ENCODE results near the gene RTN4IP1.

DNA sequence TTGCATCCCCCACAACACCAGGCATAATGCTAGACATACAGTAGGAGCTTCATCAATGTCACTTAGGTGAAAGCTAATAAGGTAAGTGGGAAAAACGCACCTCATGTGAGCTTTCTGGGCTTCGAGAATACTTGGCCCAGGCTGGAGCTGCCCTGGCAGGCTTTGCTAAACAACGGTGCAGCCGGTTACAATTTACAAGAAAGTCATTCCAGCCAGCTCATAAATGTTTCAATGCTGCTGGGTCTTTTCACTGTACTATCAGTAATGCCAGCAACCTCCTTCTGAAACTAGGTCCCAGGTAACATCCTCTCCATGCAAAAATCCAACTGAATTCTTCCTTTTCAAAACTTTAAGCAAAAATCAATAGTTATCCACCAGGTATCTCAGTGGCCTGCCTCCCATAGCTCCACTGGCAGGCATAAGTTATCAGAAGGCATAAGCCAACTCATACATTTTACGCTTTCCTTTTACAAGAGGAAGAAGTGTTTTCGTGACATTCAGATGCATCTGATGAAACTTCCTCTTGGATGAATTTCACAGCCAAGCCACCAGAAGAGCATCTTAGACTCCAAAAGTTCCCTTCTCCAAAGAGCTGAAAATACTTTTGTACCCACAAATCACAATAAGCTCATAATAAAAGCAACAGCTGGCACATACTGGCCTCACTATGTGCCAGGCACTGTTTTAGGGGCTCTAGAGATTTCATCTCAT is 56.3 kb downstream of the RTN4IP1 start:
- TF ChIP-seq EP300 (IDR thresholded peaks at IDR 0.05; ENCODE audit: low read depth), result no peak
- TF ChIP-seq CTCF (IDR thresholded peaks at IDR 0.05), result no peak

All from transverse colon (tissue), 3 donors.